GM12872 (cell line): ENCODE results near the gene KIF16B.

Experiments used
- CTCF ChIP-seq: IDR thresholded peaks from 3 replicates; pipeline ENCODE4 v1.5.1; 2011; ENCODE audit warnings: low read depth, mild to moderate bottlenecking, low read length, moderate library complexity; ENCODE audit not compliant: insufficient read depth

The KIF16B gene

DNA sequence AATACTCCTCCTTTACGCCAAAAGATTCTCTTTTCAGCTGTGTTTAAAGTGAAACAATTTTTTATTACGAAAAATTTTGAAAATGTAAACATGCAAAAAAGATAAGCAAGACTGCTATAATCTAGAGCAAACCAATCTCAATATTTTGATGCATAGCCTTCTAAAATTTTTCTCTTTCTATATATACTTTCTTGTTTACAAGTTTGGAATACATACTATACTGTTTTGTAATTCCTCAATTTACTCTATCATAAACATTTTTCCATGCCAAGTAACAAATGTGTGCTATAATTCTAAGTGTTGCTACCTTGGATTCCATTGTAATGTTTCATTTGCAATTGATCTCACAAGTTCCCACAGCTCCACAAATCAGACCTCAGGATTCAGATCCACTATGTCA is 43.1 kb upstream of the KIF16B start:
- TF ChIP-seq CTCF, result no peak

- TF ChIP-seq CTCF, result no peak
Observed at GRCh38 chr20:16615199-16615598, 42.0 kb upstream of the KIF16B start.

DNA sequence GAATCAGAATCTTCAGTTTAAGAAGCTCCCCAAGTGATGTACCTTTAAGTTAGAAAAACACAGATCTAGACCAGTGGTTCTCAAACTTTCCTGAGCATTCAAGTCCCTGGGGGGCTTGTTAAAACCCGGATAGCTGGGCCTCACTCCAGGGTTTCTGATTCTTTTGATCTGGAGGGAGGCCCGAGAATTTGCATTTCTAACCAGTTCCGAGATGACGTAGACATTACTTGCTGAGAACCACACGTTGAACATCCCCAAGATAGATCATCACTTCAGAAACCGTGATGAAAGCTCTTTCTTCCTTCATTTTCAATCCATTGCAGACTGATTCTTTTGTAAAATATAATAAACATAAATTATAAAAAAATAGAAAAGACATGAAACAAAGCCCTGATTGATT is 40.7 kb upstream of the KIF16B start:
- no peak for TF ChIP-seq CTCF

DNA sequence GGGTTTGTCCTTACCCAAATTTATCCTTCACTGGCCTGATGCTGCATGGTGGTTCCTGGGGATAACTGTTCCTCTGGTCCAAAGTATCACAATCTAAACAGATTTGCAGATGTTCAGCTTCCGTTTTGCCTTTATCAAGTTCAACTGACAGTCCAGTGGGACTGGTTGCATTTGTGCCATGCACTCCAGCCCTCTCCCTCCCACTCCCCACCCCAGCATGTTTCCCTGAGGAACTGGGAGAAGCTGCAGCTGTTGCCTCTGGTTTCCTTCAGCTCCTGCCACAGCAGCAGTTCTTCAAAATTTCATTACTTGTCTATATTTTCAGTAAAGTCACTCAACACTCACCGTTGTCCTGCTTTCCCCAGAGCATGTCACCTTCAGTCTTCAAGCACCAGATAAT is 39.5 kb upstream of the KIF16B start:
- no peak for TF ChIP-seq CTCF

DNA sequence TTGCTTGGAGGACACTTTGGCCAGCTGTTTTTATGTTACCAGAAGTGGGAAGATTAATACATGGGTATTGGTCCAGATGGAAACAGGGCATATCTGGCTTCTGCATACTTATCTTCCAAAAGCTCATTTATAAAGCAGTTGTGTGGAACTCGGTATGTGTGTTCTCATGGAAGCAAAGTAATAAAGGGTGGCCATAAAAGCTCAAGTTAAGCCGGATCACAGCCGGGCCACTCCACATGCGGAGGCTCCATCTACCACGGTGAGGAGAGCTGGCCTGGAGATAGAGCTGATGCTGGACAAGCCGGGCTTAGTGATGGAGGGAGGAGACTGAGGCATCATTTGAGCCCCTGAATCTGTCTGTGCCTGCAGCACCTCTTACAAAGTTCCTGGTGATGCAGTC is 38.6 kb upstream of the KIF16B start:
- no peak for TF ChIP-seq CTCF

- TF ChIP-seq CTCF, result no peak
Observed at GRCh38 chr20:16609066-16609465, 35.8 kb upstream of the KIF16B start.

GRCh38 chr20:16608277-16608650 is 35.0 kb upstream of the KIF16B start:
- no peak for TF ChIP-seq CTCF
